K562 (cell line): ENCODE results near the gene TMEM89. TPM values are rescaled to one million over a fixed set of nuclear protein-coding genes. Genes with fewer than 3 reads are reported as not detected.

ENCODE experiments used
- ATAC-seq: fragments of 200-7000 bp; cut with Tn5 transposase; 3 replicates; pipeline ENCODE4 v1.9.1; 2020; ENCODE audit warnings: moderate library complexity
- BruUV-seq: library from RNA; stranded (reverse); fragments of 400-500 nt; replicated peaks from 2 replicates; lab custom pipeline; 2021; lab: Mats Ljungman, UMichigan
- CTCF ChIA-PET: fragments of 300-600 bp; formaldehyde crosslinking; extraction: SDS; loops from one replicate; lab custom pipeline; 2021; ENCODE audit warnings: low intra/inter-chr PET ratio; lab: Yijun Ruan, JAX
- POLR2A ChIA-PET: fragments of 300-600, 350-650 bp; sonication (Branson Sonifier 250); formaldehyde crosslinking; extraction: SDS; loops from one replicate; lab custom pipeline; 2021; ENCODE audit warnings: antibody characterized with exemption, inconsistent platforms; lab: Yijun Ruan, JAX
- DNase-seq, 4 experiments: peaks; one replicate each; pipeline versions ENCODE4 v3.0.0 to v3.0.0-alpha.2; 2011 to 2018; ENCODE audit warnings: low spot score in 3 of 4, mixed read lengths in 3 of 4; ENCODE audit errors: extremely low read depth in 1 of 4
- FAIRE-seq: peaks from 2 replicates; lab custom pipeline; 2011; peaks lifted over from hg19 to GRCh38; lab: Jason Lieb, UNC
- H2AFZ ChIP-seq: 2 replicates; pipeline ENCODE4 v1.6.0; 2011; ENCODE audit warnings: low read depth, low read length, control low read depth, inconsistent platforms
- H3K27ac ChIP-seq: fragments of 200-600 bp; 3 replicates; pipeline ENCODE4 v1.8.0; 2011; ENCODE audit warnings: low read depth, mild to moderate bottlenecking, control low read depth, inconsistent platforms, low read length, moderate library complexity, mixed read lengths; ENCODE audit errors: extremely low read depth
- H3K27me3 ChIP-seq, 2 experiments: fragments of 300-600 bp in 1 of 2; 2 replicates in 1 of 2; 3 replicates in 1 of 2; pipeline versions ENCODE4 v1.6.0 to v1.8.0; 2011; ENCODE audit warnings: inconsistent platforms in 2 of 2, low read length in 2 of 2, mild to moderate bottlenecking in 1 of 2, mixed read lengths in 1 of 2, moderate library complexity in 1 of 2; ENCODE audit not compliant: control insufficient read depth in 2 of 2, insufficient read depth in 2 of 2
- H3K36me3 ChIP-seq: fragments of 300-600 bp; 3 replicates; pipeline ENCODE4 v1.8.0; 2011; ENCODE audit warnings: mild to moderate bottlenecking, low read length, inconsistent platforms; ENCODE audit not compliant: control insufficient read depth, insufficient read depth
- H3K4me1 ChIP-seq, 2 experiments: fragments of 200-600 bp in 1 of 2; replicated peaks in 1 of 2; 2 replicates in 1 of 2; 3 replicates in 1 of 2; pipeline versions ENCODE4 v1.5.1 to v1.8.0; 2011; ENCODE audit warnings: inconsistent platforms in 2 of 2, low read length in 2 of 2, mild to moderate bottlenecking in 1 of 2, mixed read lengths in 1 of 2, moderate library complexity in 1 of 2; ENCODE audit not compliant: control insufficient read depth in 2 of 2, insufficient read depth in 2 of 2
- H3K4me2 ChIP-seq: 2 replicates; pipeline ENCODE4 v1.6.1; 2011; ENCODE audit warnings: low read length, control low read depth, inconsistent platforms, mixed read lengths; ENCODE audit not compliant: insufficient read depth
- H3K4me3 ChIP-seq: fragments of 200-600 bp; sonication (generic), shearing (Covaris generic); 2 replicates; pipeline ENCODE4 v1.5.1; 2016; ENCODE audit warnings: control low read depth, inconsistent platforms
- H3K79me2 ChIP-seq: fragments of 200-600 bp; 3 replicates; pipeline ENCODE4 v1.8.0; 2011; ENCODE audit warnings: low read length, inconsistent platforms; ENCODE audit not compliant: control insufficient read depth, insufficient read depth
- H3K9ac ChIP-seq, 2 experiments: 2 replicates each; pipeline versions ENCODE4 v1.6.0 to v1.6.1; 2011; ENCODE audit warnings: low read depth in 2 of 2, low read length in 2 of 2, control low read depth in 1 of 2, inconsistent platforms in 1 of 2, mild to moderate bottlenecking in 1 of 2, mixed read lengths in 1 of 2; ENCODE audit not compliant: insufficient read depth in 1 of 2
- H3K9me1 ChIP-seq: one replicate; pipeline ENCODE4 v1.6.0; 2011; ENCODE audit warnings: inconsistent platforms, mild to moderate bottlenecking, low read length, moderate library complexity; ENCODE audit not compliant: control insufficient read depth, insufficient read depth
- H3K9me3 ChIP-seq: replicated peaks from 2 replicates; pipeline ENCODE4 v1.5.1; 2011; ENCODE audit warnings: low read depth, low read length, inconsistent platforms; ENCODE audit not compliant: control insufficient read depth, insufficient read depth
- H4K20me1 ChIP-seq: replicated peaks from 2 replicates; pipeline ENCODE4 v1.6.1; 2011; ENCODE audit warnings: low read length, inconsistent platforms, mixed read lengths; ENCODE audit not compliant: control insufficient read depth, insufficient read depth
- BMI1 ChIP-seq: fragments of 150-350 bp; IDR thresholded peaks from 2 replicates; pipeline ENCODE4 v1.6.1; 2014; ENCODE audit warnings: low read length
- GTF2B ChIP-seq: IDR thresholded peaks from 2 replicates; pipeline ENCODE4 v1.6.1; 2011; ENCODE audit not compliant: insufficient read length; ENCODE audit errors: extremely low read depth
- NCOA4 ChIP-seq: fragments of 450-650 bp; IDR thresholded peaks from 2 replicates; pipeline ENCODE4 v1.6.1; 2018; ENCODE audit warnings: mild to moderate bottlenecking; ENCODE audit not compliant: partially characterized antibody
- SMC3 ChIP-seq: conservative IDR thresholded peaks from 2 replicates; pipeline ENCODE4 v1.6.1; 2011; ENCODE audit warnings: low read depth, low read length, improper control_type of control experiment; ENCODE audit not compliant: insufficient read depth
- ZC3H4 ChIP-seq: sonication (generic); formaldehyde crosslinking; IDR thresholded peaks from 2 replicates; pipeline ENCODE4 v1.9.0; 2021; ENCODE audit warnings: missing genetic modification reagents, borderline replicate concordance
- ZNF395 ChIP-seq: fragments of 200-800 bp; sonication (Bioruptor generic); IDR thresholded peaks from 2 replicates; pipeline ENCODE4 v1.6.1; 2017; ENCODE audit warnings: missing genetic modification characterization, missing compliant biosample characterization
- ZNF518B ChIP-seq: fragments of 250-450 bp; sonication (Bioruptor Pico); IDR thresholded peaks from 2 replicates; pipeline ENCODE4 v1.5.0; 2021; ENCODE audit warnings: mild to moderate bottlenecking, moderate library complexity
- WGBS: fragments of 100-300 bp; shearing (Covaris generic); methylation state at CpG from one replicate; pipeline ENCODE4 v1.1.6; 2016; ENCODE audit warnings: low coverage, mixed read lengths; ENCODE audit not compliant: insufficient coverage; ENCODE audit errors: missing lambda C conversion rate; 5-methylcytosine and 5-hydroxymethylcytosine counted together
- in situ Hi-C: fragments of 300-500 bp; cut with MboI; formaldehyde crosslinking; loops from 4 replicates; pipeline ENCODE4 v1.15.0; 2018; ENCODE audit warnings: inconsistent platforms, mixed read lengths
- intact Hi-C: fragments of 100-400 bp; cut with micrococcal nuclease; formaldehyde crosslinking; loops from 2 replicates; pipeline ENCODE4 v1.14.2; 2022
- polyA plus RNA-seq, 8 experiments: library from polyadenylated mRNA; depleted of rRNA in 4 of 8; stranded (reverse) in 5 of 8; unstranded in 3 of 8; fragments of >200 nt; fragmentation: Nextera tagmentation in 2 of 8; fragmentation: Illumina TruSeq in 1 of 8; extraction: Ambion mirVana in 2 of 8; extraction: Trizol in 1 of 8; gene quantifications; 2 replicates each; pipeline versions ENCODE4 v1.2.1 to v1.2.3, GENCODE V29; 2011 to 2014; ENCODE audit warnings: inconsistent platforms in 1 of 8, missing spikeins in 1 of 8
- total RNA-seq, 7 experiments: library from RNA; depleted of rRNA in 6 of 7; stranded (reverse); fragments of >200 nt in 6 of 7; fragmentation: Illumina TruSeq in 2 of 7; extraction: Trizol in 2 of 7; gene quantifications; 2 replicates each; pipeline versions ENCODE4 v1.2.1 to v1.2.3, GENCODE V29; 2011 to 2021; ENCODE audit warnings: low replicate concordance in 1 of 7

The TMEM89 gene
- total and polyA plus RNA-seq, 9 of the 15 experiments (the other 6 are each of a cell fraction or from before 2014, with no cell fraction given), result not detected

GRCh38 chr3:48664929-48665328 lies 43.4 kb upstream of the TMEM89 start:
- 70% methylated on average over 3 of the region's 4 CpGs for WGBS
- no peak overlapping the region for H2AFZ ChIP-seq
- H3K4me2 ChIP-seq, result no peak overlapping the region
- FAIRE-seq (no peak), DNase-seq (no peak), ATAC-seq (no peak)
- H3K27ac ChIP-seq, result no peak overlapping the region
- no peaks in the 10 kb centered on the region for H3K27me3 ChIP-seq
- H3K4me1 ChIP-seq, result peaks cover 2 to 36% of the 10 kb centered on the region in 2 experiments; a peak in 4 of 5 replicates
- peak overlapping the region in 1 of 2 experiments; percentile 6; a peak in 2 of 4 replicates for H3K9ac ChIP-seq
- CTCF ChIA-PET, result interaction anchor here (0.7 kb wide), 1 partner anchor 195 kb away, joined by 3 read pairs; no protein-coding TSS in a partner anchor
- H3K9me3 ChIP-seq, result no peaks in the 10 kb centered on the region
- intact Hi-C loops, result no loop called here
- no peaks in the 10 kb centered on the region for H4K20me1 ChIP-seq
- H3K36me3 ChIP-seq, result peaks cover 2% of the 10 kb centered on the region; the same call in 1 of the 3 replicates
- H3K9me1 ChIP-seq, result no peaks in the 10 kb centered on the region
- in situ Hi-C loops, result no loop called here
- TF ChIP-seq GTF2B, result no peak
- no peak for TF ChIP-seq ZC3H4
- TF ChIP-seq BMI1, result no peak
- TF ChIP-seq ZNF395 (CRISPR knock-in tag), result no peak
- no peak for TF ChIP-seq SMC3
- no peak for TF ChIP-seq ZNF518B (CRISPR knock-in tag)
- no peak for TF ChIP-seq NCOA4
- H3K79me2 ChIP-seq, result no peaks in the 10 kb centered on the region
- H3K4me3 ChIP-seq, result no peak overlapping the region
- no TSS peak for BruUV-seq
- POLR2A ChIA-PET, result interaction anchor here (0.6 to 0.7 kb wide), 2 partner anchors 397 to 494 kb away, joined by 3 read pairs; no protein-coding TSS in a partner anchor
